HG03103 (cell line): ENCODE data around the gene LPAR5.

Experiments
- ATAC-seq: cut with Tn5 transposase; IDR thresholded peaks from one replicate; pipeline ENCODE4 v1.9.1; 2021; ENCODE audit warnings: low read depth; ENCODE audit not compliant: unreplicated experiment

The LPAR5 gene

DNA sequence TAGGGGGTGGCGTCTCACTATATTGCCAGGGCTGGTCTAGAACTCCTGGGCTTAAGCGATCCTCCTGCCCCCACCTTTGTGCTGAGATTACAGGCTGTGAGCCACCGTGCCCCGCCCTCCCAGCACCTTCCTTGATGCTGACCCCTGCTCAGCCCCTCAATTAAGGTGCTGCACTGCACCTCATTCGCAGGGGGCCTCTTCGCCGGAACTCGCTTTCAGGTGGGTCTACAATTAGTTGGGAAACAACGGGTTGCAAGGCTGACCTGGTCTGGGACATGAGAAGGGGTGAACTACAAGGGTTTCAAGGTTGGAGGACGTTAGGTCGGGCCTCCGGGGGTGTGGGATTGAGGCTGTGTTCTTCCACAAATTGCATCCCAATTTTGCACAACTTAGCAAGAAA is 66.4 kb downstream of the LPAR5 start:
- no peak for ATAC-seq
